ENCODE measurements around the gene ERI3. TPM values are rescaled to one million over a fixed set of nuclear protein-coding genes. Genes with fewer than 3 reads are reported as not detected.

ERI3 gene
- total and polyA plus RNA-seq, 2 of the 13 experiments (the other 11 are each of a cell fraction or from before 2014, with no cell fraction given), result 35.6 to 35.9 TPM

DNA sequence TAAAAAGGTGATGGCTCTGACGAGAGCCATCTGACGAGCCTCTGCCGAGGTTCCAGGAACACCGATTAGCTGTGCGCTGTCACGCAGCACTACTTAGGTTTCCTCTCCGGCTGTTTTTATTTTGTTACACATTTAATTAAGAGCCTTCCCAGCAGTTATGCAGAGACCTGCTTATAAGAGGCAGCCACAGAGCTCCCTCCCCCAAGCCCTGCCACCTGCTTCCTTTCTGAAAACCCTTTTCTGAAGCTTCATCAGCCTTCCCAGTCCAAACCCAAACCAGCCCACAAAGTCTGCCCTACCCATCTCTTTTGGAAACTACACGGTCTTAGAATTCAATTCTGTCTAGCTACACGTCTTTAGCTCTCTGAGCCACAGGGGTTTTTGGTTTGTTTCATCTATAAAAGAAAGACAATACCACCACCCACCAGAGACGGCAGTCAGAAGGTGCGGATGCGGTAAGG is 49.1 kb downstream of the ERI3 start:
- in situ Hi-C loops (cut with HindIII; ENCODE audit: extremely low pct_ligation_motif_present, low pct_unique_long_range_greater_than_20kb) (no loop called here), intact Hi-C loops (cut with micrococcal nuclease; ENCODE audit: unreplicated experiment) (no loop called here)
- no TSS peak for BruUV-seq (replicated peaks)
- ChIA-PET CTCF (ENCODE audit: low intra/inter-chr PET ratio, low total read pairs) (no interaction called here), POLR2A (no interaction called here)
- no peak for DNase-seq (ENCODE audit: low spot score)
- Histone ChIP-seq H3K9ac (ENCODE audit: insufficient read depth, low read depth, low read length) (no peak overlapping the region), H3K27ac (ENCODE audit: extremely low read length, insufficient read depth, low read length) (no peak overlapping the region), H3K79me2 (ENCODE audit: insufficient read depth, low read length) (no peaks in the 10 kb centered on the region), H4K20me1 (ENCODE audit: insufficient read depth, low read length) (no peaks in the 10 kb centered on the region), H3K4me2 (ENCODE audit: low read depth, low read length) (no peak overlapping the region), H3K4me1 (ENCODE audit: insufficient read depth, low read length) (no peaks in the 10 kb centered on the region), H3K4me3 (replicated peaks in 1 of 3; ENCODE audit: insufficient read depth in 1 of 3, low read depth in 2 of 3, low read length in 3 of 3) (no peak overlapping the region), H2AFZ (ENCODE audit: low read length) (no peak overlapping the region), H3K27me3 (ENCODE audit: control insufficient read depth in 1 of 2, insufficient read depth in 2 of 2, low read length in 2 of 2) (no peaks in the 10 kb centered on the region), H3K9me3 (ENCODE audit: low read length) (no peaks in the 10 kb centered on the region), H3K36me3 (replicated peaks in 1 of 2; ENCODE audit: control insufficient read depth in 1 of 2, insufficient read depth in 2 of 2, low read length in 2 of 2) (peaks cover 30 to 69% of the 10 kb centered on the region in 2 experiments)
- FAIRE-seq, result no peak
- WGBS (ENCODE audit: low lambda C conversion rate), result 87% methylated on average over 12 of the region's 12 CpGs
- no peak for ATAC-seq
- TF ChIP-seq MEIS1 (CRISPR knock-in tag; IDR thresholded peaks at IDR 0.05; ENCODE audit: borderline replicate concordance) (no peak), NRL (CRISPR knock-in tag; IDR thresholded peaks at IDR 0.05; ENCODE audit: borderline replicate concordance) (no peak), BRD4 (CRISPR knock-in tag; IDR thresholded peaks at IDR 0.05) (no peak), ZNF446 (CRISPR knock-in tag; IDR thresholded peaks at IDR 0.05) (no peak), SMARCE1 (IDR thresholded peaks at IDR 0.05; ENCODE audit: borderline replicate concordance) (no peak), ZNF451 (CRISPR knock-in tag; IDR thresholded peaks at IDR 0.05) (no peak), NCOR1 (IDR thresholded peaks at IDR 0.05; ENCODE audit: borderline replicate concordance, low read length) (no peak), SOX6 (IDR thresholded peaks at IDR 0.05) (no peak), SOX6 (CRISPR knock-in tag; IDR thresholded peaks at IDR 0.05) (no peak), GABPB1 (CRISPR knock-in tag; IDR thresholded peaks at IDR 0.05) (no peak)
- TF ChIP-seq, protein P1, sequence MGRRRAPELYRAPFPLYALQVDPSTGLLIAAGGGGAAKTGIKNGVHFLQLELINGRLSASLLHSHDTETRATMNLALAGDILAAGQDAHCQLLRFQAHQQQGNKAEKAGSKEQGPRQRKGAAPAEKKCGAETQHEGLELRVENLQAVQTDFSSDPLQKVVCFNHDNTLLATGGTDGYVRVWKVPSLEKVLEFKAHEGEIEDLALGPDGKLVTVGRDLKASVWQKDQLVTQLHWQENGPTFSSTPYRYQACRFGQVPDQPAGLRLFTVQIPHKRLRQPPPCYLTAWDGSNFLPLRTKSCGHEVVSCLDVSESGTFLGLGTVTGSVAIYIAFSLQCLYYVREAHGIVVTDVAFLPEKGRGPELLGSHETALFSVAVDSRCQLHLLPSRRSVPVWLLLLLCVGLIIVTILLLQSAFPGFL (CRISPR knock-in tag; IDR thresholded peaks at IDR 0.05), result no peak
- TF ChIP-seq, protein P2, sequence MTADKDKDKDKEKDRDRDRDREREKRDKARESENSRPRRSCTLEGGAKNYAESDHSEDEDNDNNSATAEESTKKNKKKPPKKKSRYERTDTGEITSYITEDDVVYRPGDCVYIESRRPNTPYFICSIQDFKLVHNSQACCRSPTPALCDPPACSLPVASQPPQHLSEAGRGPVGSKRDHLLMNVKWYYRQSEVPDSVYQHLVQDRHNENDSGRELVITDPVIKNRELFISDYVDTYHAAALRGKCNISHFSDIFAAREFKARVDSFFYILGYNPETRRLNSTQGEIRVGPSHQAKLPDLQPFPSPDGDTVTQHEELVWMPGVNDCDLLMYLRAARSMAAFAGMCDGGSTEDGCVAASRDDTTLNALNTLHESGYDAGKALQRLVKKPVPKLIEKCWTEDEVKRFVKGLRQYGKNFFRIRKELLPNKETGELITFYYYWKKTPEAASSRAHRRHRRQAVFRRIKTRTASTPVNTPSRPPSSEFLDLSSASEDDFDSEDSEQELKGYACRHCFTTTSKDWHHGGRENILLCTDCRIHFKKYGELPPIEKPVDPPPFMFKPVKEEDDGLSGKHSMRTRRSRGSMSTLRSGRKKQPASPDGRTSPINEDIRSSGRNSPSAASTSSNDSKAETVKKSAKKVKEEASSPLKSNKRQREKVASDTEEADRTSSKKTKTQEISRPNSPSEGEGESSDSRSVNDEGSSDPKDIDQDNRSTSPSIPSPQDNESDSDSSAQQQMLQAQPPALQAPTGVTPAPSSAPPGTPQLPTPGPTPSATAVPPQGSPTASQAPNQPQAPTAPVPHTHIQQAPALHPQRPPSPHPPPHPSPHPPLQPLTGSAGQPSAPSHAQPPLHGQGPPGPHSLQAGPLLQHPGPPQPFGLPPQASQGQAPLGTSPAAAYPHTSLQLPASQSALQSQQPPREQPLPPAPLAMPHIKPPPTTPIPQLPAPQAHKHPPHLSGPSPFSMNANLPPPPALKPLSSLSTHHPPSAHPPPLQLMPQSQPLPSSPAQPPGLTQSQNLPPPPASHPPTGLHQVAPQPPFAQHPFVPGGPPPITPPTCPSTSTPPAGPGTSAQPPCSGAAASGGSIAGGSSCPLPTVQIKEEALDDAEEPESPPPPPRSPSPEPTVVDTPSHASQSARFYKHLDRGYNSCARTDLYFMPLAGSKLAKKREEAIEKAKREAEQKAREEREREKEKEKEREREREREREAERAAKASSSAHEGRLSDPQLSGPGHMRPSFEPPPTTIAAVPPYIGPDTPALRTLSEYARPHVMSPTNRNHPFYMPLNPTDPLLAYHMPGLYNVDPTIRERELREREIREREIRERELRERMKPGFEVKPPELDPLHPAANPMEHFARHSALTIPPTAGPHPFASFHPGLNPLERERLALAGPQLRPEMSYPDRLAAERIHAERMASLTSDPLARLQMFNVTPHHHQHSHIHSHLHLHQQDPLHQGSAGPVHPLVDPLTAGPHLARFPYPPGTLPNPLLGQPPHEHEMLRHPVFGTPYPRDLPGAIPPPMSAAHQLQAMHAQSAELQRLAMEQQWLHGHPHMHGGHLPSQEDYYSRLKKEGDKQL (CRISPR knock-in tag; IDR thresholded peaks at IDR 0.05; ENCODE audit: low read depth), result no peak
- TF ChIP-seq, protein P3, sequence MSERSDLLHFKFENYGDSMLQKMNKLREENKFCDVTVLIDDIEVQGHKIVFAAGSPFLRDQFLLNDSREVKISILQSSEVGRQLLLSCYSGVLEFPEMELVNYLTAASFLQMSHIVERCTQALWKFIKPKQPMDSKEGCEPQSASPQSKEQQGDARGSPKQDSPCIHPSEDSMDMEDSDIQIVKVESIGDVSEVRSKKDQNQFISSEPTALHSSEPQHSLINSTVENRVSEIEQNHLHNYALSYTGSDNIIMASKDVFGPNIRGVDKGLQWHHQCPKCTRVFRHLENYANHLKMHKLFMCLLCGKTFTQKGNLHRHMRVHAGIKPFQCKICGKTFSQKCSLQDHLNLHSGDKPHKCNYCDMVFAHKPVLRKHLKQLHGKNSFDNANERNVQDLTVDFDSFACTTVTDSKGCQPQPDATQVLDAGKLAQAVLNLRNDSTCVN (CRISPR knock-in tag; IDR thresholded peaks at IDR 0.05; ENCODE audit: borderline replicate concordance), result no peak
- TF ChIP-seq, protein P4, sequence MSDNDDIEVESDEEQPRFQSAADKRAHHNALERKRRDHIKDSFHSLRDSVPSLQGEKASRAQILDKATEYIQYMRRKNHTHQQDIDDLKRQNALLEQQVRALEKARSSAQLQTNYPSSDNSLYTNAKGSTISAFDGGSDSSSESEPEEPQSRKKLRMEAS (IDR thresholded peaks at IDR 0.05), result no peak
- TF ChIP-seq, protein P5, sequence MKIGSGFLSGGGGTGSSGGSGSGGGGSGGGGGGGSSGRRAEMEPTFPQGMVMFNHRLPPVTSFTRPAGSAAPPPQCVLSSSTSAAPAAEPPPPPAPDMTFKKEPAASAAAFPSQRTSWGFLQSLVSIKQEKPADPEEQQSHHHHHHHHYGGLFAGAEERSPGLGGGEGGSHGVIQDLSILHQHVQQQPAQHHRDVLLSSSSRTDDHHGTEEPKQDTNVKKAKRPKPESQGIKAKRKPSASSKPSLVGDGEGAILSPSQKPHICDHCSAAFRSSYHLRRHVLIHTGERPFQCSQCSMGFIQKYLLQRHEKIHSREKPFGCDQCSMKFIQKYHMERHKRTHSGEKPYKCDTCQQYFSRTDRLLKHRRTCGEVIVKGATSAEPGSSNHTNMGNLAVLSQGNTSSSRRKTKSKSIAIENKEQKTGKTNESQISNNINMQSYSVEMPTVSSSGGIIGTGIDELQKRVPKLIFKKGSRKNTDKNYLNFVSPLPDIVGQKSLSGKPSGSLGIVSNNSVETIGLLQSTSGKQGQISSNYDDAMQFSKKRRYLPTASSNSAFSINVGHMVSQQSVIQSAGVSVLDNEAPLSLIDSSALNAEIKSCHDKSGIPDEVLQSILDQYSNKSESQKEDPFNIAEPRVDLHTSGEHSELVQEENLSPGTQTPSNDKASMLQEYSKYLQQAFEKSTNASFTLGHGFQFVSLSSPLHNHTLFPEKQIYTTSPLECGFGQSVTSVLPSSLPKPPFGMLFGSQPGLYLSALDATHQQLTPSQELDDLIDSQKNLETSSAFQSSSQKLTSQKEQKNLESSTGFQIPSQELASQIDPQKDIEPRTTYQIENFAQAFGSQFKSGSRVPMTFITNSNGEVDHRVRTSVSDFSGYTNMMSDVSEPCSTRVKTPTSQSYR (CRISPR knock-in tag; IDR thresholded peaks at IDR 0.05; ENCODE audit: borderline replicate concordance), result no peak
